ENCODE results near the gene ANKRD13C.

The ANKRD13C gene

GRCh38 chr1:70315782-70316181 is 38.7 kb downstream of the ANKRD13C start:
- no peaks in the 10 kb centered on the region for H3K27me3 ChIP-seq (ENCODE audit: insufficient read depth, low read length, poor library complexity)
- no peak overlapping the region for H3K18ac ChIP-seq (ENCODE audit: low read length)
- H3K4me3 ChIP-seq (ENCODE audit: low read length): no peak overlapping the region
- DNase-seq: no peak
- no peak overlapping the region for H3K27ac ChIP-seq (ENCODE audit: low read depth, low read length)
- no peak overlapping the region for H3K4me2 ChIP-seq (ENCODE audit: low read length)
- no peak overlapping the region for H3K4ac ChIP-seq (ENCODE audit: low read depth, low read length)
- no peak overlapping the region for H2BK120ac ChIP-seq (ENCODE audit: low read depth, low read length)
- H4K8ac ChIP-seq (ENCODE audit: low read depth, low read length): no peak overlapping the region
- peaks cover 1% of the 10 kb centered on the region for H3K79me2 ChIP-seq (ENCODE audit: control insufficient read depth, insufficient read depth, low read length)
- H4K5ac ChIP-seq (ENCODE audit: low read length): no peak overlapping the region
- no peak overlapping the region for H3K56ac ChIP-seq (ENCODE audit: low read length)
- no peaks in the 10 kb centered on the region for H3K36me3 ChIP-seq (ENCODE audit: control insufficient read depth, insufficient read depth, low read length)
- no peaks in the 10 kb centered on the region for H3K4me1 ChIP-seq (ENCODE audit: control insufficient read depth, low read depth, low read length)
- H2BK5ac ChIP-seq (ENCODE audit: low read length): no peak overlapping the region
- H2AK5ac ChIP-seq (ENCODE audit: low read length): no peak overlapping the region
- no peak overlapping the region for H2BK15ac ChIP-seq (replicated peaks; ENCODE audit: low read depth)
- peaks cover 2% of the 10 kb centered on the region for H3K79me1 ChIP-seq (ENCODE audit: low read length)
- no peak overlapping the region for H3K23ac ChIP-seq (ENCODE audit: low read length)
- 100% methylated on average over 1 of the region's 1 CpG for WGBS (ENCODE audit: extremely low coverage, insufficient coverage, low lambda C conversion rate)
- no peak overlapping the region for H3K9ac ChIP-seq (ENCODE audit: low read length)

DNA sequence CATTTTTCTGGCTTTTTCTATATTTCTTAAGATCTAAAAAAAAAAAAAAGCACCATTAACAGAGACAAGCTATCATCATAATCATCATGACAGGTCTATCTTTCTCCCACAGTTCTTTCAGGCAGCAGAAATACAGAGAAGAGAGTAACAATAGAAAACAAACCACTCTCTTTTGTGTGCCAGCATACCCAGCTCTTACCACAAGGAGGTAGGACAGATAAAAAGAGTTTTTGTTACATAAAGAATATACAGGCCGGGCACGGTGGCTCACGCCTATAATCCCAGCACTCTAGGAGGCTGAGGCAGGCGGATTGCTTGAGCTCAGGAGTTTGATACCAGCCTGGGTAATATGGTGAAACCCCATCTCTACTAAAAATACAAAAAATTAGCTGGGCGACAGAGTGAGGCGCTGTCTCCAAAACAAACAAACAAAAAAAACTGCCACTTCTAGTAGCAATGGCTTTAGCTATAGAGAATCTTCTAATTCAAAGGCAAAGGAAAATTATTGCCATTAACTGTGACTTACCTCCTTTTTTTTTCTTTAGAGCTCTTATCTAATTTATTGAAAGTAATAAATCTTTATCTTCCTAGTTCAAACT is 39.7 kb downstream of the ANKRD13C start:
- Histone ChIP-seq H3K4me3 (ENCODE audit: low read length) (no peak overlapping the region), H3K18ac (ENCODE audit: low read length) (no peak overlapping the region), H4K8ac (ENCODE audit: low read depth, low read length) (no peak overlapping the region), H3K27ac (ENCODE audit: low read depth, low read length) (no peak overlapping the region), H2BK120ac (ENCODE audit: low read depth, low read length) (no peak overlapping the region), H2AK5ac (ENCODE audit: low read length) (no peak overlapping the region), H3K79me1 (ENCODE audit: low read length) (peaks cover 2% of the 10 kb centered on the region), H3K56ac (ENCODE audit: low read length) (no peak overlapping the region), H2BK15ac (replicated peaks; ENCODE audit: low read depth) (no peak overlapping the region), H3K23ac (ENCODE audit: low read length) (no peak overlapping the region), H3K4me1 (ENCODE audit: control insufficient read depth, low read depth, low read length) (no peaks in the 10 kb centered on the region), H4K5ac (ENCODE audit: low read length) (no peak overlapping the region), H3K36me3 (ENCODE audit: control insufficient read depth, insufficient read depth, low read length) (no peaks in the 10 kb centered on the region), H3K79me2 (ENCODE audit: control insufficient read depth, insufficient read depth, low read length) (peaks cover 1% of the 10 kb centered on the region), H2BK5ac (ENCODE audit: low read length) (no peak overlapping the region), H3K9ac (ENCODE audit: low read length) (no peak overlapping the region), H3K4ac (ENCODE audit: low read depth, low read length) (no peak overlapping the region), H3K27me3 (ENCODE audit: insufficient read depth, low read length, poor library complexity) (no peaks in the 10 kb centered on the region), H3K4me2 (ENCODE audit: low read length) (no peak overlapping the region)
- WGBS (ENCODE audit: extremely low coverage, insufficient coverage, low lambda C conversion rate): no CpG with 5 or more reads among the region's 6 CpGs
- peak; percentile 28 for DNase-seq

GRCh38 chr1:70311369-70311768 is 43.2 kb downstream of the ANKRD13C start:
- no CpG with 5 or more reads among the region's 3 CpGs for WGBS (ENCODE audit: extremely low coverage, insufficient coverage, low lambda C conversion rate)
- no peak overlapping the region for H3K4ac ChIP-seq (ENCODE audit: low read depth, low read length)
- no peaks in the 10 kb centered on the region for H3K79me2 ChIP-seq (ENCODE audit: control insufficient read depth, insufficient read depth, low read length)

GRCh38 chr1:70299472-70299871 is 55.0 kb downstream of the ANKRD13C start:
- Histone ChIP-seq H3K56ac (ENCODE audit: low read length) (no peak overlapping the region), H3K36me3 (ENCODE audit: control insufficient read depth, insufficient read depth, low read length) (no peaks in the 10 kb centered on the region), H2BK120ac (ENCODE audit: low read depth, low read length) (no peak overlapping the region), H3K79me2 (ENCODE audit: control insufficient read depth, insufficient read depth, low read length) (no peaks in the 10 kb centered on the region), H4K8ac (ENCODE audit: low read depth, low read length) (no peak overlapping the region), H3K27ac (ENCODE audit: low read depth, low read length) (no peak overlapping the region), H3K4ac (ENCODE audit: low read depth, low read length) (no peak overlapping the region), H4K5ac (ENCODE audit: low read length) (no peak overlapping the region), H3K4me3 (ENCODE audit: low read length) (no peak overlapping the region), H3K4me2 (ENCODE audit: low read length) (no peak overlapping the region), H3K79me1 (ENCODE audit: low read length) (no peaks in the 10 kb centered on the region), H3K18ac (ENCODE audit: low read length) (no peak overlapping the region), H2BK5ac (ENCODE audit: low read length) (no peak overlapping the region), H3K27me3 (ENCODE audit: insufficient read depth, low read length, poor library complexity) (no peaks in the 10 kb centered on the region), H2AK5ac (ENCODE audit: low read length) (no peak overlapping the region), H3K23ac (ENCODE audit: low read length) (no peak overlapping the region), H3K4me1 (ENCODE audit: control insufficient read depth, low read depth, low read length) (no peaks in the 10 kb centered on the region), H3K9ac (ENCODE audit: low read length) (no peak overlapping the region), H2BK15ac (replicated peaks; ENCODE audit: low read depth) (no peak overlapping the region)
- no peak for DNase-seq

More at GRCh38 chr1:70311369-70311768, 43.2 kb downstream of the ANKRD13C start:
- Histone ChIP-seq H2AK5ac (ENCODE audit: low read length) (no peak overlapping the region), H3K56ac (ENCODE audit: low read length) (no peak overlapping the region), H3K9ac (ENCODE audit: low read length) (no peak overlapping the region), H3K36me3 (ENCODE audit: control insufficient read depth, insufficient read depth, low read length) (no peaks in the 10 kb centered on the region), H3K4me2 (ENCODE audit: low read length) (no peak overlapping the region), H3K23ac (ENCODE audit: low read length) (no peak overlapping the region), H3K4me1 (ENCODE audit: control insufficient read depth, low read depth, low read length) (no peaks in the 10 kb centered on the region), H4K8ac (ENCODE audit: low read depth, low read length) (no peak overlapping the region), H3K18ac (ENCODE audit: low read length) (no peak overlapping the region), H4K5ac (ENCODE audit: low read length) (no peak overlapping the region), H2BK5ac (ENCODE audit: low read length) (no peak overlapping the region), H2BK15ac (replicated peaks; ENCODE audit: low read depth) (no peak overlapping the region), H3K4me3 (ENCODE audit: low read length) (no peak overlapping the region), H3K79me1 (ENCODE audit: low read length) (no peaks in the 10 kb centered on the region), H3K27me3 (ENCODE audit: insufficient read depth, low read length, poor library complexity) (no peaks in the 10 kb centered on the region), H2BK120ac (ENCODE audit: low read depth, low read length) (no peak overlapping the region), H3K27ac (ENCODE audit: low read depth, low read length) (no peak overlapping the region)
- DNase-seq: no peak

DNA sequence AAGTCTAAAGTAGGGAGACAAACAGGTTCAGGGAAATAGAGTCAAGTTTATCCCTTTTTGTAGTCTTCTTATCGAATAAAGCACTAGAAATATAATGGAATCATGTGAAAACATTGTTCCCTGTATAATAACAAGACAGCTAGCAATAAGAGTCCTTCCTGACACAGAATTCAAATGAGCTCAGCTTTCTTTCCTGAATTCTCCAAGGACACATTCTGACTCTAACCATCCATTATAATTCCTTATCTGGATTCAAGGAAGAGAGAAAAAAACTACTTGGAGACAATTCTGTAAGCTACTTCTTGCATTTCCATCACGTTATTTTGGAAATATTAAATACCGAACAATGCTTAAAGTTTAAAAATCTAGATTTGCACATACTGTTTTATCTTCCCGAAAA is 58.8 kb downstream of the ANKRD13C start:
- H2BK120ac ChIP-seq (ENCODE audit: low read depth, low read length): no peak overlapping the region
- H3K79me2 ChIP-seq (ENCODE audit: control insufficient read depth, insufficient read depth, low read length): no peaks in the 10 kb centered on the region
- H2AK5ac ChIP-seq (ENCODE audit: low read length): no peak overlapping the region
- H3K9ac ChIP-seq (ENCODE audit: low read length): no peak overlapping the region
- no peak overlapping the region for H2BK15ac ChIP-seq (replicated peaks; ENCODE audit: low read depth)
- no peak overlapping the region for H3K23ac ChIP-seq (ENCODE audit: low read length)
- no peak overlapping the region for H3K4me3 ChIP-seq (ENCODE audit: low read length)
- no peak overlapping the region for H4K8ac ChIP-seq (ENCODE audit: low read depth, low read length)
- no peaks in the 10 kb centered on the region for H3K36me3 ChIP-seq (ENCODE audit: control insufficient read depth, insufficient read depth, low read length)
- no peaks in the 10 kb centered on the region for H3K27me3 ChIP-seq (ENCODE audit: insufficient read depth, low read length, poor library complexity)
- H3K79me1 ChIP-seq (ENCODE audit: low read length): no peaks in the 10 kb centered on the region
- no peak overlapping the region for H2BK5ac ChIP-seq (ENCODE audit: low read length)
- no peak overlapping the region for H3K4ac ChIP-seq (ENCODE audit: low read depth, low read length)
- no peak overlapping the region for H3K27ac ChIP-seq (ENCODE audit: low read depth, low read length)
- H3K18ac ChIP-seq (ENCODE audit: low read length): no peak overlapping the region
- WGBS (ENCODE audit: extremely low coverage, insufficient coverage, low lambda C conversion rate): no CpG with 5 or more reads among the region's 4 CpGs
- H3K4me1 ChIP-seq (ENCODE audit: control insufficient read depth, low read depth, low read length): no peaks in the 10 kb centered on the region
- H3K56ac ChIP-seq (ENCODE audit: low read length): no peak overlapping the region
- H4K5ac ChIP-seq (ENCODE audit: low read length): no peak overlapping the region
- no peak overlapping the region for H3K4me2 ChIP-seq (ENCODE audit: low read length)
- DNase-seq: no peak

GRCh38 chr1:70293186-70293843 is 61.2 kb downstream of the ANKRD13C start:
- H3K9ac ChIP-seq (ENCODE audit: low read length): no peak overlapping the region
- H2BK15ac ChIP-seq (replicated peaks; ENCODE audit: low read depth): no peak overlapping the region
- H3K23ac ChIP-seq (ENCODE audit: low read length): no peak overlapping the region
- no peak overlapping the region for H4K5ac ChIP-seq (ENCODE audit: low read length)
- no peak overlapping the region for H3K56ac ChIP-seq (ENCODE audit: low read length)
- no peaks in the 10 kb centered on the region for H3K27me3 ChIP-seq (ENCODE audit: insufficient read depth, low read length, poor library complexity)
- no peaks in the 10 kb centered on the region for H3K4me1 ChIP-seq (ENCODE audit: control insufficient read depth, low read depth, low read length)
- no peak overlapping the region for H3K4me2 ChIP-seq (ENCODE audit: low read length)
- H3K79me2 ChIP-seq (ENCODE audit: control insufficient read depth, insufficient read depth, low read length): no peaks in the 10 kb centered on the region
- no peak overlapping the region for H2BK5ac ChIP-seq (ENCODE audit: low read length)
- no peaks in the 10 kb centered on the region for H3K36me3 ChIP-seq (ENCODE audit: control insufficient read depth, insufficient read depth, low read length)
- H3K4ac ChIP-seq (ENCODE audit: low read depth, low read length): no peak overlapping the region
- H3K4me3 ChIP-seq (ENCODE audit: low read length): no peak overlapping the region
- no peak overlapping the region for H2AK5ac ChIP-seq (ENCODE audit: low read length)
- no peak overlapping the region for H3K18ac ChIP-seq (ENCODE audit: low read length)
- no peak for DNase-seq
- no peak overlapping the region for H2BK120ac ChIP-seq (ENCODE audit: low read depth, low read length)
- H4K8ac ChIP-seq (ENCODE audit: low read depth, low read length): no peak overlapping the region
- H3K27ac ChIP-seq (ENCODE audit: low read depth, low read length): no peak overlapping the region
- H3K79me1 ChIP-seq (ENCODE audit: low read length): peaks cover 1% of the 10 kb centered on the region

All from mesendoderm (in vitro differentiated cells).